ENCODE data around the gene MFAP4.

The MFAP4 gene

DNA sequence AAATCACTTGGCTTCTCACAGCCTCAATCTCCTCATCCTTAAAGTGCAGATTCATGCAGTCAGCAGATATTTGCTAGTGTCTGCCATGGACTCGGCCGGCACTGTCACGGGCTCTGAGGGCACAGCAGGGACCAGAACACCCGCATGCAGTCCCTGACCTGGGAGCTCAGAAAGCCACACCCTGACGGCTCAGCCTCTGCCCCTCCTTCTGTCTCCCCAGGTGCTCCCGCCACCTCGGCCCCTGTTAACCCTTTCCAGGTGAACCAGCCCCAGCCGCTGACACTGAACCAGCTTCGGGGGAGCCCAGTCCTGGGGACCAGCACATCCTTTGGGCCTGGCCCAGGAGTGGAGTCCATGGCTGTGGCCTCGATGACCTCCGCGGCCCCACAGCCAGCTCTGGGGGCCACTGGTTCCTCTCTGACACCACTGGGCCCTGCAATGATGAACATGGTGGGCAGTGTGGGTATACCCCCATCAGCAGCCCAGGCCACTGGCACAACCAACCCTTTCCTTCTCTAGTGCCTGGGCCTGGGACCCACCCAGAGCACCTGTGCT lies 53.2 kb downstream of the MFAP4 start:
- DNase-seq (ENCODE audit: low read depth) = no peak

All from non-pigmented ciliary epithelial cell (primary cell).